ENCODE results near the gene TPSAB1. TPM values are rescaled to one million over a fixed set of nuclear protein-coding genes. Genes with fewer than 3 reads are reported as not detected.
A peak's percentile ranks its signal among the peaks of the same experiment; 100 is the strongest.

The TPSAB1 gene
- total and polyA plus RNA-seq, 8 donors, result 1.1 to 17.0 (median 4.9) TPM

DNA sequence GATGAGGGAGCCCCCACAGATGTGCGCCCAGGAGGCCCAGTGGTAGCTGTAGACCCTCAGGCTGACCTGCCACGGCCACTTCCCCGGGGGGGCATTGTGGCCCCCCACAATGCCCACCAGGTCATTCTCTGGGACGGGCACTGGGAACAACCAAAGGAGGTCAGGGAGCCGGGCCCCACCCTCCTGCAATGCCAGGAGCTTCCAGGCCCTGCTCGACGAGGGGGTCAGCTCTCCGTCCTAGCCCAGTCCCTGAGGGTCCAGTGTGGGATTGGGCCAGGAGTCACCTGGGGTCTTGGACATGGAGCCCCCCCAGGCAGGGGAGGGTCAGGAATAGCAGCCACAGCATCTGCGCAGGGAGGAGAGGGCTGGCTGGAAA is 22.3 kb downstream of the TPSAB1 start:
- Histone ChIP-seq H3K9me3 (no peaks in the 10 kb centered on the region), H3K4me1 (no peaks in the 10 kb centered on the region), H3K27me3 (peaks cover 0 to 5% (median 0%) of the 10 kb centered on the region in 4 donors), H3K27ac (no peak overlapping the region), H3K4me3 (no peak overlapping the region), H3K36me3 (no peaks in the 10 kb centered on the region)
- DNase-seq, result peak in 1 of 6 donors; percentile 51
- intact Hi-C loops (cut with DNase I), result no loop called here
- TF ChIP-seq, protein P1, sequence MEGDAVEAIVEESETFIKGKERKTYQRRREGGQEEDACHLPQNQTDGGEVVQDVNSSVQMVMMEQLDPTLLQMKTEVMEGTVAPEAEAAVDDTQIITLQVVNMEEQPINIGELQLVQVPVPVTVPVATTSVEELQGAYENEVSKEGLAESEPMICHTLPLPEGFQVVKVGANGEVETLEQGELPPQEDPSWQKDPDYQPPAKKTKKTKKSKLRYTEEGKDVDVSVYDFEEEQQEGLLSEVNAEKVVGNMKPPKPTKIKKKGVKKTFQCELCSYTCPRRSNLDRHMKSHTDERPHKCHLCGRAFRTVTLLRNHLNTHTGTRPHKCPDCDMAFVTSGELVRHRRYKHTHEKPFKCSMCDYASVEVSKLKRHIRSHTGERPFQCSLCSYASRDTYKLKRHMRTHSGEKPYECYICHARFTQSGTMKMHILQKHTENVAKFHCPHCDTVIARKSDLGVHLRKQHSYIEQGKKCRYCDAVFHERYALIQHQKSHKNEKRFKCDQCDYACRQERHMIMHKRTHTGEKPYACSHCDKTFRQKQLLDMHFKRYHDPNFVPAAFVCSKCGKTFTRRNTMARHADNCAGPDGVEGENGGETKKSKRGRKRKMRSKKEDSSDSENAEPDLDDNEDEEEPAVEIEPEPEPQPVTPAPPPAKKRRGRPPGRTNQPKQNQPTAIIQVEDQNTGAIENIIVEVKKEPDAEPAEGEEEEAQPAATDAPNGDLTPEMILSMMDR (IDR thresholded peaks at IDR 0.05), result no peak
- 53 to 70% methylated on average over 9 of the region's 9 CpGs for WGBS, 2 donors
- no peak for FAIRE-seq
- no peak for ATAC-seq

DNA sequence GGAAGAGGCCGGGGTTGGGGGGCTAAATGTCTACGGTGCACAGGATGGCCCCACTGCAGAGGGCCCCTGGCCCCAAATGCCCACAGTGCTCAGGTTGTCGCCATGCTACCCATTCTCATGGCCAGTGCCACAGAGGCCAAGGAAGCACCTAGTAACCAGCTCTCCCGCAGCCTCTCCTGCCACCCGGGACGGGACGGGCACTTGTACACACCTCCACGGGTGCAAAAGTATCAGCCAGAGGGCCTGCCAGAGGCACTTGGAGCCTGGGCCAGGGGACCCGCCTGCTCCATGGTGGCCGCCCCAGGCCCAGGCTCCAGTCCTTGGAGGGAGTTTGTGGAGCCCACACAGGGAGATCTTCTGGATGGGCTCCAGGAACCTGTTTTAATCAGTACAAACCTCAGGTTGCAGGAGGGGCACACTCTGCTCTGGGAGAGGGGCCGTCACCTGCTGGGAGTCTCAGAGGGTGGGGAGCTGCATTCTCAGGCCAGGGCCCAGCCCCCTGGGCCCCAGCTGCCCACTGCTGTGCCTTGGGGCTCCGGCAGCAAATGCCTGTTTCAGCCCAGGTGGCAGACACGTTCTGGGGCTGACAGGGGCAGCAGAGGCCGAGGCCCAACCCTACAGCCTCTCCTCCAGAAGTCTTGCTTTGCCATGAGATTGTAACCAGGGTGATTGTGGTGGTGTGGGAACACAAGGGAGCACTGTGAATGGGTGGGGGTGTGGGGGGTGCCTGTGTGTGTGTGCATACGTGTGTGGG is 23.3 kb downstream of the TPSAB1 start:
- peaks cover 0 to 5% (median 0%) of the 10 kb centered on the region in 4 donors for H3K27me3 ChIP-seq

DNA sequence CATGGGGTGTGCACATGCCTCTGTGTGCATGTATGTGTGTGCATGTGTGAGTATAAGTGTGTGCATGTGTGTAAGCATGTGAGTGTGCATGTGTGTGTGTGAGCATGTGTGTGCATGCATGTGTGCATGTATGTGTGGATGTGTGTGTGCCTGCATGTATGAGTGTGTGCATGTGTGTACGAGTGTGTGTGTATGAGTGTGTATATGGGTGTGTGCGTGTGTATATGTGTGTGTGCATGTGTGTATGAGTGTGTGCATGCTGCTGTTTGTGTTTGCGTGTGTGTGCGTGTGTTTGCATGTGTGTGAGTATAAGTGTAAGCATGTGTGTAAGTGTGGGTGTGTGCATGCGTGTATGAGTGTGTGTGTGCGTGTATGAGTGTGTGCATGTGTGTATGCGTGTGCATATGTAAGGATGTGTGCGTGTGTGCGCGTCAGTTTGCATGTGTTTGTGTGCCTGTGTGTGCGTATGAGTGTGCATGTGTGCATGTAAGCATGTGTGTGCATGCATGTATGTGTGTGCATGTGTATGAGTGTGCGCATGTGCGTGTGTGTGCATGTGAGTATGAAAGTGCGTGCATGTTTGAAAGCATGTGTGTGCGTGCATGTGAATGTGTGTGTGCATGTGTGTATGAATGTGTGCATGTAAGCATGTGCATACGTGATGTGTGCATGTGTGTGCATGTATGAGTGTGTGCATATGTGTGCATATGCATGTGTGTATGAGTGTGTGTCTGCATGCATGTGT is 24.0 kb downstream of the TPSAB1 start:
- intact Hi-C loops (cut with DNase I), result no loop called here
- Histone ChIP-seq H3K9me3 (no peaks in the 10 kb centered on the region), H3K4me1 (no peaks in the 10 kb centered on the region), H3K4me3 (no peak overlapping the region), H3K27me3 (peaks cover 0 to 5% (median 0%) of the 10 kb centered on the region in 4 donors), H3K36me3 (no peaks in the 10 kb centered on the region), H3K27ac (no peak overlapping the region)
- WGBS, 2 donors, result 84 to 92% methylated on average over 16 of the region's 16 CpGs
- FAIRE-seq (no peak), DNase-seq (no peak), ATAC-seq (no peak)
- TF ChIP-seq, protein P1 (IDR thresholded peaks at IDR 0.05), result no peak

More for the DNA sequence above, 23.3 kb downstream of the TPSAB1 start:
- 66% methylated on average over 15 of the region's 15 CpGs for WGBS, 2 donors
- DNase-seq (no peak), ATAC-seq (no peak), FAIRE-seq (no peak)
- TF ChIP-seq, protein P1 (IDR thresholded peaks at IDR 0.05), result no peak
- Histone ChIP-seq H3K27ac (no peak overlapping the region), H3K4me3 (no peak overlapping the region), H3K4me1 (no peaks in the 10 kb centered on the region), H3K9me3 (no peaks in the 10 kb centered on the region), H3K36me3 (no peaks in the 10 kb centered on the region)
- intact Hi-C loops (cut with DNase I), result no loop called here

DNA sequence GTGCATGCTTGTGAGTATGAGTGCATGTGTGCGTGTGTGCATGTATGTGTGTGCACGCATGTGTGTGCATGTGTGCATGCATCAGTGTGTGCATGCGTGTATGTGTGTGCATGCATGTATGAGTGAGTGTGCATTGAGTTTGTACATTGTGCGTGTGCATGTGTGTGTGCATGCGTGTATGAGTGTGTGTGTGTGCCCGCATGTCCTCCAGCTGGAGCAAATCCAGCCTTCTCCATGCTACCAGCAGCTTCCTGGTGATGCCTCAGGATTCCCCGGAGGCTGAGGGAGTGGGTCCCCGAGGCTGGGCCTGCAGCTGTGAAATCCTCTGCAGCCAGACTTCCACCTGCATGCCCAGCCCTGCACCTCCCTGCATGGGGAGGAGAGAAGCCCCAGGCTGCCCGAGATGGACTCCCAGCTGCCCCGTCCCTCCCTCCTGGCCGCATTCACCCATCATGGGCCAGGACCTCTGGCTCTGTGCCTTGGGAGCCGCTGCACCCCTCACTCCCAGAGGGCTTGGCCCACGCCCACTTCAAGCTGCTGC is 24.7 kb downstream of the TPSAB1 start:
- intact Hi-C loops (cut with DNase I), result no loop called here
- TF ChIP-seq, protein P1 (IDR thresholded peaks at IDR 0.05), result no peak
- no peak for DNase-seq
- Histone ChIP-seq H3K27ac (no peak overlapping the region), H3K4me1 (no peaks in the 10 kb centered on the region), H3K4me3 (no peak overlapping the region), H3K9me3 (no peaks in the 10 kb centered on the region), H3K36me3 (no peaks in the 10 kb centered on the region), H3K27me3 (peaks cover 0 to 5% (median 0%) of the 10 kb centered on the region in 4 donors)
- FAIRE-seq, result no peak
- no peak for ATAC-seq
- WGBS, 2 donors, result 72% methylated on average over 13 of the region's 13 CpGs
